ENCODE results near the gene SCLT1. TPM values are rescaled to one million over a fixed set of nuclear protein-coding genes. Genes with fewer than 3 reads are reported as not detected.
A peak's percentile ranks its signal among the peaks of the same experiment; 100 is the strongest.

SCLT1 gene
- total and polyA plus RNA-seq, 2 of the 13 experiments (the other 11 are each of a cell fraction or from before 2014, with no cell fraction given): 1.5 to 8.7 TPM

- TF ChIP-seq ZSCAN21 (CRISPR knock-in tag; IDR thresholded peaks at IDR 0.05; ENCODE audit: borderline replicate concordance) (peak; percentile 84; the same call in 1 of the 2 replicates), ZNF850 (CRISPR knock-in tag; conservative IDR thresholded peaks at IDR 0.05) (no peak), TMF1 (CRISPR knock-in tag; IDR thresholded peaks at IDR 0.05; ENCODE audit: low read depth) (0 out of 2 replicates have a peak, but pooled peaks have one; percentile 53), ZNF572 (CRISPR knock-in tag; IDR thresholded peaks at IDR 0.05) (no peak; the same call in 1 of the 2 replicates), ZNF101 (CRISPR knock-in tag; IDR thresholded peaks at IDR 0.05; ENCODE audit: borderline replicate concordance, low read depth) (no peak), ETV5 (CRISPR knock-in tag; IDR thresholded peaks at IDR 0.05; ENCODE audit: borderline replicate concordance) (peak; percentile 70), NCOA5 (CRISPR knock-in tag; IDR thresholded peaks at IDR 0.05) (no peak), NRL (CRISPR knock-in tag; IDR thresholded peaks at IDR 0.05; ENCODE audit: borderline replicate concordance) (peak; percentile 38; the same call in 1 of the 2 replicates), AKAP8 (CRISPR knock-in tag; IDR thresholded peaks at IDR 0.05) (no peak), MTF1 (CRISPR knock-in tag; IDR thresholded peaks at IDR 0.05) (no peak; the same call in 1 of the 2 replicates), MAFK (conservative IDR thresholded peaks at IDR 0.05 in 1 of 2, IDR thresholded peaks at IDR 0.05 in 1 of 2; ENCODE audit: low read length in 2 of 2) (no peak), CSRNP2 (CRISPR knock-in tag; conservative IDR thresholded peaks at IDR 0.05; ENCODE audit: low read depth) (no peak), ZBTB3 (CRISPR knock-in tag; IDR thresholded peaks at IDR 0.05; ENCODE audit: borderline replicate concordance, low read depth) (peak; percentile 40; the same call in 1 of the 2 replicates), FOXM1 (CRISPR knock-in tag; IDR thresholded peaks at IDR 0.05) (peak; percentile 93; the same call in 1 of the 2 replicates), RARA (CRISPR knock-in tag; IDR thresholded peaks at IDR 0.05) (peak; percentile 19; the same call in 1 of the 2 replicates), AHDC1 (CRISPR knock-in tag; IDR thresholded peaks at IDR 0.05; ENCODE audit: borderline replicate concordance) (no peak), FOSL1 (CRISPR knock-in tag; IDR thresholded peaks at IDR 0.05; ENCODE audit: borderline replicate concordance) (no peak), NFYC (CRISPR knock-in tag; IDR thresholded peaks at IDR 0.05) (peak; percentile 85)
- TF ChIP-seq, protein P1, sequence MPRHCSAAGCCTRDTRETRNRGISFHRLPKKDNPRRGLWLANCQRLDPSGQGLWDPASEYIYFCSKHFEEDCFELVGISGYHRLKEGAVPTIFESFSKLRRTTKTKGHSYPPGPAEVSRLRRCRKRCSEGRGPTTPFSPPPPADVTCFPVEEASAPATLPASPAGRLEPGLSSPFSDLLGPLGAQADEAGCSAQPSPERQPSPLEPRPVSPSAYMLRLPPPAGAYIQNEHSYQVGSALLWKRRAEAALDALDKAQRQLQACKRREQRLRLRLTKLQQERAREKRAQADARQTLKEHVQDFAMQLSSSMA (CRISPR knock-in tag; IDR thresholded peaks at IDR 0.05): peak; percentile 75; the same call in 1 of the 2 replicates
Measured at GRCh38 chr4:129093191-129093920, at the start of gene SCLT1 (continued).

Measured in HepG2 (cell line).